H1 (cell line): ENCODE results near the gene TEX101. TPM values are rescaled to one million over a fixed set of nuclear protein-coding genes. Genes with fewer than 3 reads are reported as not detected.
"Not testable (repeated sequence)": the region's sequence is repeated elsewhere in the genome, so short reads cannot be mapped to it uniquely, and the experiment has no call there.

ENCODE experiments used
- CTCF ChIA-PET: fragments of 300-600 bp; sonication (Branson Sonifier 250); formaldehyde crosslinking; loops from one replicate; lab custom pipeline; 2021; ENCODE audit not compliant: partially characterized antibody; lab: Charles Lee
- POLR2A ChIA-PET: fragments of 300-600 bp; sonication (Branson Sonifier 250); formaldehyde crosslinking; loops from one replicate; lab custom pipeline; 2021; ENCODE audit warnings: inconsistent platforms; ENCODE audit not compliant: partially characterized antibody; lab: Charles Lee
- DNase-seq, 2 experiments: peaks; one replicate each; pipeline versions ENCODE4 v3.0.0 to v3.0.0-alpha.2; 2010 to 2022; ENCODE audit warnings: low spot score in 2 of 2, low read depth in 1 of 2, mixed read lengths in 1 of 2
- FAIRE-seq: peaks from 2 replicates; lab custom pipeline; 2011; peaks lifted over from hg19 to GRCh38; lab: Jason Lieb, UNC
- H2AFZ ChIP-seq: 2 replicates; pipeline ENCODE4 v1.8.1; 2012; ENCODE audit warnings: low read length, inconsistent platforms
- H2AK5ac ChIP-seq: 2 replicates; pipeline ENCODE4 v1.6.1; 2013; ENCODE audit warnings: low read depth, low read length
- H2BK120ac ChIP-seq: replicated peaks from 2 replicates; pipeline ENCODE3; 2013; ENCODE audit warnings: low read depth, low read length, inconsistent platforms
- H2BK12ac ChIP-seq: 2 replicates; pipeline ENCODE4 v1.6.1; 2013; ENCODE audit warnings: low read depth, low read length
- H2BK15ac ChIP-seq: 2 replicates; pipeline ENCODE4 v1.6.1; 2013; ENCODE audit warnings: low read length
- H2BK20ac ChIP-seq: 2 replicates; pipeline ENCODE4 v1.6.1; 2013; ENCODE audit warnings: low read length
- H2BK5ac ChIP-seq: 2 replicates; pipeline ENCODE4 v1.6.1; 2013; ENCODE audit warnings: low read depth, low read length
- H3K14ac ChIP-seq: 2 replicates; pipeline ENCODE4 v1.6.1; 2013; ENCODE audit warnings: inconsistent platforms; ENCODE audit not compliant: insufficient read length
- H3K18ac ChIP-seq: 2 replicates; pipeline ENCODE4 v1.6.1; 2013; ENCODE audit warnings: low read length; ENCODE audit errors: extremely low read depth
- H3K23ac ChIP-seq: 2 replicates; pipeline ENCODE4 v1.6.1; 2013; ENCODE audit warnings: inconsistent platforms; ENCODE audit not compliant: insufficient read length
- H3K23me2 ChIP-seq: 2 replicates; pipeline ENCODE4 v1.6.1; 2013; ENCODE audit warnings: low read depth, low read length
- H3K27ac ChIP-seq: 2 replicates; pipeline ENCODE4 v1.6.1; 2011; ENCODE audit warnings: low read depth, low read length, inconsistent platforms
- H3K27me3 ChIP-seq, 4 experiments: replicated peaks in 1 of 4; 1 replicate in 1 of 4; 2 replicates in 3 of 4; pipeline versions ENCODE4 v1.6.1 to v1.8.1; 2011 to 2013; ENCODE audit warnings: low read length in 3 of 4, mild to moderate bottlenecking in 3 of 4, inconsistent platforms in 2 of 4, mixed read lengths in 2 of 4, moderate library complexity in 1 of 4; ENCODE audit not compliant: control insufficient read depth in 3 of 4, insufficient read depth in 3 of 4; ENCODE audit errors: extremely low read depth in 1 of 4
- H3K36me3 ChIP-seq, 4 experiments: 2 replicates each; pipeline versions ENCODE4 v1.6.1 to v1.8.1; 2011 to 2013; ENCODE audit warnings: mild to moderate bottlenecking in 4 of 4, low read length in 3 of 4, moderate library complexity in 2 of 4, control low read depth in 1 of 4, inconsistent platforms in 1 of 4; ENCODE audit not compliant: insufficient read depth in 4 of 4, control insufficient read depth in 2 of 4
- H3K4ac ChIP-seq: replicated peaks from 2 replicates; pipeline ENCODE3; 2013; ENCODE audit warnings: low read length, low read depth, mixed read lengths, inconsistent platforms; ENCODE audit not compliant: insufficient read length
- H3K4me1 ChIP-seq, 4 experiments: replicated peaks in 1 of 4; 1 replicate in 1 of 4; 2 replicates in 3 of 4; pipeline versions ENCODE4 v1.6.1 to v1.8.1; 2011 to 2013; ENCODE audit warnings: low read length in 3 of 4, inconsistent platforms in 2 of 4, mixed read lengths in 1 of 4; ENCODE audit not compliant: insufficient read depth in 4 of 4, control insufficient read depth in 3 of 4
- H3K4me2 ChIP-seq, 2 experiments: 2 replicates each; pipeline versions ENCODE4 v1.6.1 to v1.8.1; 2011 to 2013; ENCODE audit warnings: low read depth in 2 of 2, low read length in 2 of 2, control low read depth in 1 of 2, inconsistent platforms in 1 of 2, mild to moderate bottlenecking in 1 of 2; ENCODE audit not compliant: insufficient read depth in 1 of 2
- H3K4me3 ChIP-seq, 4 experiments: fragments of 200-600, 300-600 bp in 1 of 4; sonication (generic), shearing (Covaris generic), sonication (Bioruptor Twin) in 1 of 4; 2 replicates each; pipeline versions ENCODE4 v1.5.1 to v1.8.1; 2011 to 2016; ENCODE audit warnings: low read length in 4 of 4, low read depth in 3 of 4, control low read depth in 2 of 4, inconsistent platforms in 2 of 4, mild to moderate bottlenecking in 2 of 4, mixed read lengths in 1 of 4, moderate library complexity in 1 of 4; ENCODE audit not compliant: insufficient read depth in 2 of 4; ENCODE audit errors: extremely low read depth in 1 of 4
- H3K56ac ChIP-seq: replicated peaks from 2 replicates; pipeline ENCODE3; 2013; ENCODE audit warnings: low read depth, mild to moderate bottlenecking, mixed read lengths, low read length, inconsistent platforms; ENCODE audit not compliant: insufficient read length
- H3K79me1 ChIP-seq: 2 replicates; pipeline ENCODE4 v1.6.1; 2013; ENCODE audit warnings: low read depth, low read length, control low read depth
- H3K79me2 ChIP-seq, 2 experiments: 2 replicates each; pipeline versions ENCODE4 v1.6.1 to v1.8.1; 2012 to 2013; ENCODE audit warnings: low read length in 2 of 2, mild to moderate bottlenecking in 2 of 2, inconsistent platforms in 1 of 2; ENCODE audit not compliant: insufficient read depth in 2 of 2, control insufficient read depth in 1 of 2
- H3K9ac ChIP-seq, 4 experiments: replicated peaks in 1 of 4; 1 replicate in 1 of 4; 2 replicates in 3 of 4; pipeline versions ENCODE4 v1.6.1 to v1.8.1; 2011 to 2013; ENCODE audit warnings: low read depth in 3 of 4, low read length in 3 of 4, control low read depth in 2 of 4, mild to moderate bottlenecking in 2 of 4, moderate library complexity in 2 of 4, inconsistent platforms in 1 of 4; ENCODE audit errors: extremely low read depth in 1 of 4
- H3K9me3 ChIP-seq, 2 experiments: 2 replicates each; pipeline versions ENCODE4 v1.6.1 to v1.8.1; 2012 to 2013; ENCODE audit warnings: mild to moderate bottlenecking in 2 of 2, moderate library complexity in 2 of 2, control low read depth in 1 of 2, inconsistent platforms in 1 of 2, low read depth in 1 of 2, low read length in 1 of 2, mixed read lengths in 1 of 2; ENCODE audit not compliant: insufficient read depth in 2 of 2
- H4K20me1 ChIP-seq, 2 experiments: replicated peaks in 1 of 2; 2 replicates each; pipeline versions ENCODE3 to v1.8.1; 2011 to 2013; ENCODE audit warnings: inconsistent platforms in 2 of 2, low read length in 2 of 2, mild to moderate bottlenecking in 1 of 2; ENCODE audit not compliant: insufficient read depth in 2 of 2, control insufficient read depth in 1 of 2
- H4K5ac ChIP-seq: 2 replicates; pipeline ENCODE4 v1.6.1; 2013; ENCODE audit warnings: low read length, low read depth, mixed read lengths, inconsistent platforms; ENCODE audit not compliant: insufficient read length
- H4K8ac ChIP-seq: 2 replicates; pipeline ENCODE4 v1.8.0; 2013; ENCODE audit warnings: mild to moderate bottlenecking, moderate library complexity, low read length, inconsistent platforms; ENCODE audit not compliant: insufficient read depth; ENCODE audit errors: extremely low read depth
- H4K91ac ChIP-seq: replicated peaks from 2 replicates; pipeline ENCODE3; 2013; ENCODE audit warnings: low read length, mixed read lengths, inconsistent platforms; ENCODE audit not compliant: insufficient read length
- WGBS, 2 experiments: shearing (Covaris generic) in 1 of 2; methylation state at CpG; one replicate each; pipeline versions ENCODE4 v1.1.6 to v1.1.7; 2013 to 2015; ENCODE audit warnings: low lambda C conversion rate in 2 of 2, mixed read lengths in 2 of 2, inconsistent platforms in 1 of 2, low coverage in 1 of 2, missing lambda C conversion rate in 1 of 2; ENCODE audit not compliant: insufficient replicate concordance in 2 of 2, insufficient coverage in 1 of 2, insufficient read length in 1 of 2; ENCODE audit errors: extremely low coverage in 1 of 2, missing lambda C conversion rate in 1 of 2; 5-methylcytosine and 5-hydroxymethylcytosine counted together
- polyA plus RNA-seq, 7 experiments: library from polyadenylated mRNA; depleted of rRNA in 3 of 7; stranded (reverse) in 5 of 7; unstranded in 2 of 7; fragments of >200 nt in 5 of 7; fragments of 200-250 nt in 2 of 7; gene quantifications; 1 replicate in 5 of 7; 2 replicates in 1 of 7; 4 replicates in 1 of 7; pipeline versions ENCODE4 v1.2.1 to v1.2.3, GENCODE V29; 2011 to 2013; ENCODE audit warnings: missing spikeins in 2 of 7, mixed read lengths in 2 of 7
- total RNA-seq: library from RNA; stranded (reverse); fragmentation: NEBNext Ultra II Directional; extraction: Animal tissue kit (Norgen Biotek cat#: 25700); gene quantifications from 2 replicates; pipeline ENCODE4 v1.2.1, GENCODE V29; 2021

Gene TEX101
- total and polyA plus RNA-seq, 2 of the 8 experiments (the other 6 are each of a cell fraction or from before 2014, with no cell fraction given): 0.12 TPM; not detected in 1

- not testable (repeated sequence) for H2BK15ac ChIP-seq
Measured at GRCh38 chr19:43377624-43378023, 37.1 kb upstream of the TEX101 start.

More at GRCh38 chr19:43377624-43378023, 37.1 kb upstream of the TEX101 start:
- H4K20me1 ChIP-seq, H3K14ac ChIP-seq, H3K79me2 ChIP-seq, H3K9ac ChIP-seq, H2BK5ac ChIP-seq, H3K79me1 ChIP-seq, H2BK12ac ChIP-seq, H3K23ac ChIP-seq, H3K56ac ChIP-seq, H3K27me3 ChIP-seq, H3K36me3 ChIP-seq, FAIRE-seq, H3K27ac ChIP-seq, H3K4me2 ChIP-seq, H2BK20ac ChIP-seq, POLR2A ChIA-PET, H4K91ac ChIP-seq, H2BK120ac ChIP-seq, CTCF ChIA-PET, H4K5ac ChIP-seq, H2AFZ ChIP-seq, DNase-seq, H3K4ac ChIP-seq, H3K18ac ChIP-seq, H3K23me2 ChIP-seq, H2AK5ac ChIP-seq, H3K9me3 ChIP-seq, H3K4me1 ChIP-seq, H3K4me3 ChIP-seq, H4K8ac ChIP-seq: not testable (repeated sequence)
- WGBS, 2 experiments: no CpG with 5 or more reads among the region's 3 CpGs
